Astrocyte (in vitro differentiated cells and primary cell): Measurements from ENCODE around the gene BRD4.

ENCODE experiments used
- CTCF ChIP-seq: IDR thresholded peaks from 2 replicates; pipeline ENCODE4 v1.5.1; 2011; ENCODE audit warnings: low read depth, mild to moderate bottlenecking, inconsistent platforms, low read length, moderate library complexity; ENCODE audit not compliant: insufficient read depth
- EZH2 ChIP-seq: IDR thresholded peaks from 2 replicates; pipeline ENCODE4 v1.6.1; 2012; ENCODE audit warnings: mild to moderate bottlenecking, low read length, inconsistent platforms; ENCODE audit not compliant: insufficient read depth

GRCh38 chr19:15238639-15239155, 93.6 kb downstream of the BRD4 start:
- TF ChIP-seq CTCF, result no peak
- no peak for TF ChIP-seq EZH2
